HG03135 (cell line): ENCODE data around the gene SLIT3.

ENCODE experiments used
- ATAC-seq: cut with Tn5 transposase; IDR thresholded peaks from one replicate; pipeline ENCODE4 v1.9.1; 2021; ENCODE audit warnings: mild to moderate bottlenecking, moderate library complexity; ENCODE audit not compliant: unreplicated experiment

Gene SLIT3

GRCh38 chr5:168847511-168848073 lies 453.3 kb downstream of the SLIT3 start:
- no peak for ATAC-seq

GRCh38 chr5:168844922-168845296 lies 456.0 kb downstream of the SLIT3 start:
- ATAC-seq = no peak

- no peak for ATAC-seq
Measured at GRCh38 chr5:168844016-168844921, 456.7 kb downstream of the SLIT3 start.

- no peak for ATAC-seq
Measured at GRCh38 chr5:168843277-168844015, 457.5 kb downstream of the SLIT3 start.

GRCh38 chr5:168842571-168843205 lies 458.3 kb downstream of the SLIT3 start:
- no peak for ATAC-seq

GRCh38 chr5:168837852-168838251 lies 463.1 kb downstream of the SLIT3 start:
- ATAC-seq = no peak

- no peak for ATAC-seq
Measured at GRCh38 chr5:168836603-168837231, 464.2 kb downstream of the SLIT3 start.

GRCh38 chr5:168833936-168834335 lies 467.0 kb downstream of the SLIT3 start:
- no peak for ATAC-seq

- no peak for ATAC-seq
Measured at GRCh38 chr5:168833383-168833782, 467.6 kb downstream of the SLIT3 start.

- no peak for ATAC-seq
Measured at GRCh38 chr5:168832308-168832707, 468.6 kb downstream of the SLIT3 start.

- no peak for ATAC-seq
Measured at GRCh38 chr5:168831383-168831782, 469.6 kb downstream of the SLIT3 start.

- ATAC-seq = no peak
Measured at GRCh38 chr5:168830833-168831232, 470.1 kb downstream of the SLIT3 start.

GRCh38 chr5:168829922-168830417 lies 471.0 kb downstream of the SLIT3 start:
- ATAC-seq = no peak

GRCh38 chr5:168829044-168829443 lies 471.9 kb downstream of the SLIT3 start:
- ATAC-seq = no peak

GRCh38 chr5:168827636-168828035 lies 473.3 kb downstream of the SLIT3 start:
- no peak for ATAC-seq

GRCh38 chr5:168826246-168826725 lies 474.7 kb downstream of the SLIT3 start:
- no peak for ATAC-seq

GRCh38 chr5:168822745-168823281 lies 478.1 kb downstream of the SLIT3 start:
- no peak for ATAC-seq

GRCh38 chr5:168822248-168822744 lies 478.6 kb downstream of the SLIT3 start:
- no peak for ATAC-seq

- ATAC-seq = no peak
Measured at GRCh38 chr5:168820874-168821273, 480.1 kb downstream of the SLIT3 start.
